ENCODE data around the gene CFHR2.
"Not testable (repeated sequence)": the region's sequence is repeated elsewhere in the genome, so short reads cannot be mapped to it uniquely, and the experiment has no call there.

CFHR2 gene

DNA sequence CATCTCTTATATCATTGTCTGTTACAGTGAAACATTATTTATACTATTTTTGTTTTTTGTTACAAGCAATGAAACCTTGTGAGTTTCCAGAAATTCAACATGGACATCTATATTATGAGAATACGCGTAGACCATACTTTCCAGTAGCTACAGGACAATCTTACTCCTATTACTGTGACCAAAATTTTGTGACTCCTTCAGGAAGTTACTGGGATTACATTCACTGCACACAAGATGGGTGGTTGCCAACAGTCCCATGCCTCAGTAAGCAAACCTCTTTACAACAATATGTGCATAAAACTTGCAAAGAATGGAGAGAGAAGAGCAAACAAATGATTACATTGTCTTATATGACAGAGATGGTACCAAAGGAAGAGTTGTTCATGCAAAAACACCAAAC lies 33.3 kb upstream of the CFHR2 start (continued):
- TF ChIP-seq ZNF214 (tag by site-specific recombination; IDR thresholded peaks at IDR 0.05; ENCODE audit: borderline replicate concordance) (no peak), GLI4 (tag by site-specific recombination; IDR thresholded peaks at IDR 0.05) (no peak), ZNF302 (tag by site-specific recombination; IDR thresholded peaks at IDR 0.05; ENCODE audit: low read depth) (no peak), ZFP69B (tag by site-specific recombination; IDR thresholded peaks at IDR 0.05) (no peak)
- TF ChIP-seq, protein P1, sequence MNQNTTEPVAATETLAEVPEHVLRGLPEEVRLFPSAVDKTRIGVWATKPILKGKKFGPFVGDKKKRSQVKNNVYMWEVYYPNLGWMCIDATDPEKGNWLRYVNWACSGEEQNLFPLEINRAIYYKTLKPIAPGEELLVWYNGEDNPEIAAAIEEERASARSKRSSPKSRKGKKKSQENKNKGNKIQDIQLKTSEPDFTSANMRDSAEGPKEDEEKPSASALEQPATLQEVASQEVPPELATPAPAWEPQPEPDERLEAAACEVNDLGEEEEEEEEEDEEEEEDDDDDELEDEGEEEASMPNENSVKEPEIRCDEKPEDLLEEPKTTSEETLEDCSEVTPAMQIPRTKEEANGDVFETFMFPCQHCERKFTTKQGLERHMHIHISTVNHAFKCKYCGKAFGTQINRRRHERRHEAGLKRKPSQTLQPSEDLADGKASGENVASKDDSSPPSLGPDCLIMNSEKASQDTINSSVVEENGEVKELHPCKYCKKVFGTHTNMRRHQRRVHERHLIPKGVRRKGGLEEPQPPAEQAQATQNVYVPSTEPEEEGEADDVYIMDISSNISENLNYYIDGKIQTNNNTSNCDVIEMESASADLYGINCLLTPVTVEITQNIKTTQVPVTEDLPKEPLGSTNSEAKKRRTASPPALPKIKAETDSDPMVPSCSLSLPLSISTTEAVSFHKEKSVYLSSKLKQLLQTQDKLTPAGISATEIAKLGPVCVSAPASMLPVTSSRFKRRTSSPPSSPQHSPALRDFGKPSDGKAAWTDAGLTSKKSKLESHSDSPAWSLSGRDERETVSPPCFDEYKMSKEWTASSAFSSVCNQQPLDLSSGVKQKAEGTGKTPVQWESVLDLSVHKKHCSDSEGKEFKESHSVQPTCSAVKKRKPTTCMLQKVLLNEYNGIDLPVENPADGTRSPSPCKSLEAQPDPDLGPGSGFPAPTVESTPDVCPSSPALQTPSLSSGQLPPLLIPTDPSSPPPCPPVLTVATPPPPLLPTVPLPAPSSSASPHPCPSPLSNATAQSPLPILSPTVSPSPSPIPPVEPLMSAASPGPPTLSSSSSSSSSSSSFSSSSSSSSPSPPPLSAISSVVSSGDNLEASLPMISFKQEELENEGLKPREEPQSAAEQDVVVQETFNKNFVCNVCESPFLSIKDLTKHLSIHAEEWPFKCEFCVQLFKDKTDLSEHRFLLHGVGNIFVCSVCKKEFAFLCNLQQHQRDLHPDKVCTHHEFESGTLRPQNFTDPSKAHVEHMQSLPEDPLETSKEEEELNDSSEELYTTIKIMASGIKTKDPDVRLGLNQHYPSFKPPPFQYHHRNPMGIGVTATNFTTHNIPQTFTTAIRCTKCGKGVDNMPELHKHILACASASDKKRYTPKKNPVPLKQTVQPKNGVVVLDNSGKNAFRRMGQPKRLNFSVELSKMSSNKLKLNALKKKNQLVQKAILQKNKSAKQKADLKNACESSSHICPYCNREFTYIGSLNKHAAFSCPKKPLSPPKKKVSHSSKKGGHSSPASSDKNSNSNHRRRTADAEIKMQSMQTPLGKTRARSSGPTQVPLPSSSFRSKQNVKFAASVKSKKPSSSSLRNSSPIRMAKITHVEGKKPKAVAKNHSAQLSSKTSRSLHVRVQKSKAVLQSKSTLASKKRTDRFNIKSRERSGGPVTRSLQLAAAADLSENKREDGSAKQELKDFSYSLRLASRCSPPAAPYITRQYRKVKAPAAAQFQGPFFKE (tag by site-specific recombination; IDR thresholded peaks at IDR 0.05; ENCODE audit: borderline replicate concordance) = no peak

DNA sequence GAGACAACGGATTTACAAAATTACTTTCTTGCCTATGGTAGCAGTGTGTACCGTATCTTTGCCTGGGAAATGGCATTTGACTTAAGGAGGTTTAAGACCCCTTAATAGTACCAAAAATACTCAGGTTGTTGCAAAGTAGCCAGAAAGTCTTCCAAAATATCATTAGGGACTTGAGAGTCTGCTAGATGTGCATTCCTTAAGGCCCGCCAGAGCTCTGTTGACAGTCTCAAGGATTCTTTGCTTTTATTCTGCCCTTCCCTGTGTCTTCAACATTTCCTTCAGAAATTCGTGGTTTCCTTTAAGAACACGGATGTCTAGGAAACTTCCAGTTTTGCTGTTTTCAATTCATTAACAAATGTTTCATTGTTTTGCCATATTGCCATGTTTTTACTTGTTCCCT lies 31.3 kb upstream of the CFHR2 start:
- H3K4me1 ChIP-seq (ENCODE audit: control insufficient read depth, insufficient read depth, low read length); H3K4me3 ChIP-seq (ENCODE audit: low read depth, low read length); POLR2A ChIA-PET; H3K9me3 ChIP-seq (ENCODE audit: control insufficient read depth, insufficient read depth, low read depth, low read length); CTCF ChIA-PET; H3K36me3 ChIP-seq (ENCODE audit: control insufficient read depth in 2 of 2, insufficient read depth in 1 of 2, low read length in 2 of 2); H3K27ac ChIP-seq (ENCODE audit: extremely low read depth, low read depth, low read length): not testable (repeated sequence)

DNA sequence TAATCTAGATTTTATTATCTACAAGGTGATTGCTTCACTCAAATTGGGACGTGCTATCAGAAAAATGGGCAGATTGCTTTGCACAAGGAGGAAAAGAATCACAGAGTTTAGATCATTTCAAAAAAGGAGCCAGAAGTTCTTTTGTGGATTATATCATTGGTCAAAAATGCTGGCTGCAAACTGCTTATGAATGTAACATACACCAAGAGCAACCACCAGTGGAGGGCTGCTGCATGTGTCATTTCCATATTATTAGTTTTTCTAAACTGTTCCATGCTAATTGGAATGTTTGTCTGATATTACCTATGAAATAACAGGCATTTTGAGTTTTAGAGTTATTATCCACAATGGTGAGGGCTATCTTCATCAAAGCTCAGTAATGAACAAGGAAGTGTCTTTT lies 16.7 kb upstream of the CFHR2 start:
- H3K4me3 ChIP-seq (ENCODE audit: low read depth, low read length); H3K27ac ChIP-seq (ENCODE audit: extremely low read depth, low read depth, low read length); CTCF ChIA-PET; POLR2A ChIA-PET; H3K9me3 ChIP-seq (ENCODE audit: control insufficient read depth, insufficient read depth, low read depth, low read length); H3K36me3 ChIP-seq (ENCODE audit: control insufficient read depth in 2 of 2, insufficient read depth in 1 of 2, low read length in 2 of 2); H3K4me1 ChIP-seq (ENCODE audit: control insufficient read depth, insufficient read depth, low read length): not testable (repeated sequence)

DNA sequence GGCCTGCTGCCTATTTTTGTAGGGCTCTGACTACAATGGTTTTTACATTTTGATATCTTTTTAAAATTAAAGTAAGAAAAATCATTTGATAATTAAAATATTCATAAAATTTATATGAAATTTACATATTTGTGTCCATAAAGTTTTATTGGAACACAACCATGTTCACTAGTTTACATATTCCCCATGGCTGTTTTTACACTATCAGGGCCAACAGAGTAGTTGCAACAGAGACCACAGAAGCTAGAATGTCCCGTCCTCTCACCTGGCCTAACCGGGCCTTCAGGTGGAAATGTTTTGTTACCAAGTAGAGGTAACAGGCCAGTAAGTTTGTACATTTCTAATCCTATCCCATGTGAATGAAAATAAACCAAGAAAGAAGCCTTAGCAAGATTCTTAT lies 10.7 kb upstream of the CFHR2 start:
- CTCF ChIA-PET; H3K4me3 ChIP-seq (ENCODE audit: low read depth, low read length); POLR2A ChIA-PET; H3K4me1 ChIP-seq (ENCODE audit: control insufficient read depth, insufficient read depth, low read length); H3K36me3 ChIP-seq (ENCODE audit: control insufficient read depth in 2 of 2, insufficient read depth in 1 of 2, low read length in 2 of 2); H3K9me3 ChIP-seq (ENCODE audit: control insufficient read depth, insufficient read depth, low read depth, low read length); H3K27ac ChIP-seq (ENCODE audit: extremely low read depth, low read depth, low read length): not testable (repeated sequence)

DNA sequence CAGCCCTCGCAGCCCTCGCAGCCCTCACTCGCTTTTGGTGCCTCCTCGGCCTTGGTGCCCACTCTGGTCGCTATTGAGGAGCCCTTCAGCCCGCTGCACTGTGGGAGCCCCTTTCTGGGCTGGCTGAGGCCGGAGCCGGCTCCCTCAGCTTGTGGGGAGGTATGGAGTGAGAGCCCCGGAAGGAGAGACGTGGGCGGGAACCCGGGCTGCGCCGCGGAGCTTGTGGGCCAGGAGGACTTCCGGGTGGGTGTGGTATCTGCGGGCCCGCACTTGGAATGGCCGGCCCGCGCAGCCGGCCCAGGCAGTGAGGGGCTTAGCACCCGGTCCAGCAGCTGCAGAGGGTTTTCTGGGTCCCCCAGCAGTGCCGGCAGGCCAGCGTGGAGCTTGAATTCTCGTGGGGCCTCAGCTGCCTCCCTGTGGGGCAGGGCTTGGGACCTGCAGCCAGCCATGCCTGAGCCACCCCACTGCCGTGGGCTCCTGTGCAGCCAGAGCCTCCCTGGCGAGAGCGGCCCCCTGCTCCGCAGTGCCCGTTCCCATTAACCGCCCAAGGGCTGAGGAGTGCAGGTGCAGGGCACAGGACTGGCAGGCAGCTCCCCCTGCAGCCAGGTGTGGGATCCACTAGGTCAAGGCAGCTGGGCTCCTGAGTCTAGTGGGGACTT lies 9.9 kb upstream of the CFHR2 start:
- Histone ChIP-seq H3K4me3 (ENCODE audit: low read depth, low read length) (no peak overlapping the region), H3K27ac (ENCODE audit: extremely low read depth, low read depth, low read length) (no peak overlapping the region), H3K9me3 (ENCODE audit: control insufficient read depth, insufficient read depth, low read depth, low read length) (no peaks in the 10 kb centered on the region), H3K36me3 (ENCODE audit: control insufficient read depth in 2 of 2, insufficient read depth in 1 of 2, low read length in 2 of 2) (no peaks in the 10 kb centered on the region), H3K4me1 (ENCODE audit: control insufficient read depth, insufficient read depth, low read length) (no peaks in the 10 kb centered on the region)
- TF ChIP-seq ZNF596 (tag by site-specific recombination; IDR thresholded peaks at IDR 0.05) (no peak), ZNF610 (tag by site-specific recombination; IDR thresholded peaks at IDR 0.05; ENCODE audit: borderline replicate concordance) (no peak), ZNF776 (tag by site-specific recombination; IDR thresholded peaks at IDR 0.05; ENCODE audit: borderline replicate concordance) (no peak), ZNF544 (tag by site-specific recombination; IDR thresholded peaks at IDR 0.05) (no peak), ZNF433 (tag by site-specific recombination; IDR thresholded peaks at IDR 0.05; ENCODE audit: low read depth) (no peak), ZNF132 (tag by site-specific recombination; IDR thresholded peaks at IDR 0.05; ENCODE audit: borderline replicate concordance) (no peak), ZNF350 (tag by site-specific recombination; IDR thresholded peaks at IDR 0.05) (no peak), SP3 (tag by site-specific recombination; IDR thresholded peaks at IDR 0.05) (no peak), GLIS1 (tag by site-specific recombination; IDR thresholded peaks at IDR 0.05) (no peak), ZNF677 (tag by site-specific recombination; IDR thresholded peaks at IDR 0.05) (no peak)
- TF ChIP-seq, protein P2, sequence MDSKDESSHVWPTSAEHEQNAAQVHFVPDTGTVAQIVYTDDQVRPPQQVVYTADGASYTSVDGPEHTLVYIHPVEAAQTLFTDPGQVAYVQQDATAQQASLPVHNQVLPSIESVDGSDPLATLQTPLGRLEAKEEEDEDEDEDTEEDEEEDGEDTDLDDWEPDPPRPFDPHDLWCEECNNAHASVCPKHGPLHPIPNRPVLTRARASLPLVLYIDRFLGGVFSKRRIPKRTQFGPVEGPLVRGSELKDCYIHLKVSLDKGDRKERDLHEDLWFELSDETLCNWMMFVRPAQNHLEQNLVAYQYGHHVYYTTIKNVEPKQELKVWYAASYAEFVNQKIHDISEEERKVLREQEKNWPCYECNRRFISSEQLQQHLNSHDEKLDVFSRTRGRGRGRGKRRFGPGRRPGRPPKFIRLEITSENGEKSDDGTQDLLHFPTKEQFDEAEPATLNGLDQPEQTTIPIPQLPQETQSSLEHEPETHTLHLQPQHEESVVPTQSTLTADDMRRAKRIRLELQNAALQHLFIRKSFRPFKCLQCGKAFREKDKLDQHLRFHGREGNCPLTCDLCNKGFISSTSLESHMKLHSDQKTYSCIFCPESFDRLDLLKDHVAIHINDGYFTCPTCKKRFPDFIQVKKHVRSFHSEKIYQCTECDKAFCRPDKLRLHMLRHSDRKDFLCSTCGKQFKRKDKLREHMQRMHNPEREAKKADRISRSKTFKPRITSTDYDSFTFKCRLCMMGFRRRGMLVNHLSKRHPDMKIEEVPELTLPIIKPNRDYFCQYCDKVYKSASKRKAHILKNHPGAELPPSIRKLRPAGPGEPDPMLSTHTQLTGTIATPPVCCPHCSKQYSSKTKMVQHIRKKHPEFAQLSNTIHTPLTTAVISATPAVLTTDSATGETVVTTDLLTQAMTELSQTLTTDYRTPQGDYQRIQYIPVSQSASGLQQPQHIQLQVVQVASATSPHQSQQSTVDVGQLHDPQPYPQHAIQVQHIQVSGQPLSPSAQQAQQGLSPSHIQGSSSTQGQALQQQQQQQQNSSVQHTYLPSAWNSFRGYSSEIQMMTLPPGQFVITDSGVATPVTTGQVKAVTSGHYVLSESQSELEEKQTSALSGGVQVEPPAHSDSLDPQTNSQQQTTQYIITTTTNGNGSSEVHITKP (tag by site-specific recombination; IDR thresholded peaks at IDR 0.05) = no peak
- ChIA-PET CTCF (no interaction called here), POLR2A (no interaction called here)

All from HEK293 (cell line).